ENCODE measurements around the gene FLNB.

- no peak for TF ChIP-seq CTCF (IDR thresholded peaks at IDR 0.05)
- TF ChIP-seq POLR2A (IDR thresholded peaks at IDR 0.05), result no peak
Measured at GRCh38 chr3:57961177-57961827, 46.9 kb upstream of the FLNB start.

All from Peyer's patch (tissue), 4 donors.